Measurements from ENCODE around the gene ING4. TPM values are rescaled to one million over a fixed set of nuclear protein-coding genes. Genes with fewer than 3 reads are reported as not detected.

The ING4 gene
- total RNA-seq, 2 experiments from 2014 or later = 46.9 to 49.3 TPM

- Mint-ChIP-seq H3K27me3 (peaks cover 3% of the 10 kb centered on the region), H3K4me1 (peaks cover 20% of the 10 kb centered on the region), H3K9me3 (peaks cover 20% of the 10 kb centered on the region), H3K36me3 (peaks cover 45% of the 10 kb centered on the region), H3K27ac (no peak overlapping the region), H3K4me3 (no peak overlapping the region)
- ATAC-seq (ENCODE audit: low read depth) (no peak), DNase-seq (no peak)
- POLR2A ChIA-PET = interaction anchor here (1.7 to 1.8 kb wide), 2 partner anchors 8 to 12 kb away, joined by 4 to 5 read pairs; partner anchors contain the start of gene LPAR5
These were observed 19.2 kb downstream of the ING4 start for GRCh38 chr12:6643569-6644256.

GRCh38 chr12:6641131-6641530 is 21.8 kb downstream of the ING4 start:
- DNase-seq = no peak
- H3K4me3 Mint-ChIP-seq = no peak overlapping the region
- H3K27me3 Mint-ChIP-seq = peaks cover 3% of the 10 kb centered on the region
- H3K9me3 Mint-ChIP-seq = peaks cover 17% of the 10 kb centered on the region
- H3K27ac Mint-ChIP-seq = no peak overlapping the region
- POLR2A ChIA-PET = no interaction called here
- H3K4me1 Mint-ChIP-seq = peaks cover 14% of the 10 kb centered on the region
- peaks cover 28% of the 10 kb centered on the region for H3K36me3 Mint-ChIP-seq
- no peak for ATAC-seq (ENCODE audit: low read depth)

DNA sequence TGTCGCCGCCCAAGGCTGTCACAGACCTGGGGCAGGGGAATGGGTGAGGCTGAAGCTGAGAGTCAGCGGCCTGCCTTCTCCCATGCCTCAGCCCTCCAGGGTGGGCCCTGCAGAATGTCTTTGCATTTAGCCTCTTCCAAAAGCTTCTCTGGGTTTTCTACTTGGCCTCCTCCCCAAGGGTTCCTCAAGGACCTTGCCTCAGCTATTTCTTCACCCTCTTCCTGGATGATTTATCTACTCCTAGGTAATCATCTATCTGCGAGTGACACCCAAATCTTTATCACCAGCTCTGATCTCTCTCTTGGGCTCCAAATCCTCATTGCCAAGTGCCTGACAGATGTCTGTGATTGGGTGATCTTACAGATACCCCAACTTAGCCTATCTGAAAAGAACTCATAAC is 22.4 kb downstream of the ING4 start:
- peaks cover 27% of the 10 kb centered on the region for H3K36me3 Mint-ChIP-seq
- H3K9me3 Mint-ChIP-seq = peaks cover 17% of the 10 kb centered on the region
- ATAC-seq (ENCODE audit: low read depth) (no peak), DNase-seq (no peak)
- no peak overlapping the region for H3K4me3 Mint-ChIP-seq
- peaks cover 3% of the 10 kb centered on the region for H3K27me3 Mint-ChIP-seq
- no peak overlapping the region for H3K27ac Mint-ChIP-seq
- H3K4me1 Mint-ChIP-seq = peaks cover 19% of the 10 kb centered on the region
- POLR2A ChIA-PET = no interaction called here

GRCh38 chr12:6639151-6639801 is 23.6 kb downstream of the ING4 start:
- Mint-ChIP-seq H3K27ac (peak overlapping the region; percentile 18), H3K36me3 (peaks cover 16% of the 10 kb centered on the region), H3K27me3 (peaks cover 3% of the 10 kb centered on the region), H3K4me1 (peaks cover 23% of the 10 kb centered on the region), H3K4me3 (no peak overlapping the region), H3K9me3 (peaks cover 11% of the 10 kb centered on the region)
- POLR2A ChIA-PET = no interaction called here
- ATAC-seq (ENCODE audit: low read depth) = no peak
- DNase-seq = no peak

- POLR2A ChIA-PET = no interaction called here
- DNase-seq (no peak), ATAC-seq (ENCODE audit: low read depth) (no peak)
- H3K27me3 Mint-ChIP-seq = peaks cover 3% of the 10 kb centered on the region
- peaks cover 7% of the 10 kb centered on the region for H3K36me3 Mint-ChIP-seq
- H3K27ac Mint-ChIP-seq = peak overlapping the region; percentile 58
- no peak overlapping the region for H3K4me3 Mint-ChIP-seq
- H3K4me1 Mint-ChIP-seq = peaks cover 22% of the 10 kb centered on the region
- peaks cover 6% of the 10 kb centered on the region for H3K9me3 Mint-ChIP-seq
These were observed 24.6 kb downstream of the ING4 start for GRCh38 chr12:6638305-6638704.

DNA sequence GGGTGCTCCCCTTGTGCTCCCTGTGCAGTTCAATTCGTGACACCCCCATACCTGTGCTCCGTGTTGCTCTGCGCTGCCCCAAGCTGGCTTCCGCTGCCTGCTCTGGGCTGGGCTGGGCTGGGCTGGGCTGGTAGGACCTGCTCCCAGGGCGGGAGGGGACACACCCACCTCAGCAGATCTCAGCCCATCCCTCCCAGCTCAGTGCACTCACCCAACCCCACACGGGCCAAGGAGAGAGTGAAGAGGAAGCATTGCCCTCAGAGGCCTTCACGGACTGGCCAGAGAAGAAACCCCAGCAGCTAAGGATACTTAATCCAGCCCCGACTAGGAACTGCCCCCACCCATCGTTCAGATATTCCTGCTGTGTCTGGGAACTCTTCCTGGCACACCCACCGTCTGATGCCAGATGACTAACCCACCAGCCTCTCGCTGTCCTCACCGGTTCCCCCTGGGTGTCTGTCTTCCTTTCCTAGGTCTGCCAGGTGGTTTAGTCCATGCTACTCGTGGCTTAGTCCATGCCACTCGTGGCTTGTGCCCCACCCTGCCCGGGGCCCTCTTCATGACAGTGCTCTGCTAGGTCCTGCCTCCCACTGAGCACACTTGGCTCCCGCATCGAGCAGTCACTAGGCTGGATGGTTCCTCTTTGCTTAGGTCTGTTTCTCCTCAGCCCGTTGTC is 26.9 kb downstream of the ING4 start, which contains the start of gene LPAR5:
TSS of gene LPAR5 (minus strand) at position 104 of the 676 bp plus-strand sequence. CDS start 14,711 bp downstream, outside the sequence.
- Mint-ChIP-seq H3K36me3 (no peaks in the 10 kb centered on the region), H3K4me3 (peak within 1 kb of the TSS; percentile 87), H3K27ac (peak within 1 kb of the TSS; percentile 94), H3K4me1 (peaks cover 45% of the 10 kb centered on the region), H3K27me3 (no peaks in the 10 kb centered on the region), H3K9me3 (no peaks in the 10 kb centered on the region)
- DNase-seq (no peak), ATAC-seq (ENCODE audit: low read depth) (peak; percentile 56)
- POLR2A ChIA-PET = interaction anchor here (0.6 to 2.5 kb wide), 11 partner anchors 8 to 88 kb away, joined by 3 to 13 read pairs (median 5); partner anchors contain the start of genes ACRBP, COPS7A and ZNF384

- Mint-ChIP-seq H3K27ac (peak overlapping the region; percentile 94), H3K27me3 (no peaks in the 10 kb centered on the region), H3K36me3 (no peaks in the 10 kb centered on the region), H3K4me1 (peaks cover 50% of the 10 kb centered on the region), H3K9me3 (no peaks in the 10 kb centered on the region), H3K4me3 (peak overlapping the region; percentile 87)
- ATAC-seq (ENCODE audit: low read depth) (peak; percentile 53), DNase-seq (peak; percentile 62)
- POLR2A ChIA-PET = interaction anchor here (0.6 to 2.5 kb wide), 11 partner anchors 8 to 88 kb away, joined by 3 to 13 read pairs (median 5); partner anchors contain the start of genes ACRBP, COPS7A and ZNF384
These were observed 27.5 kb downstream of the ING4 start for GRCh38 chr12:6635375-6635855.

DNA sequence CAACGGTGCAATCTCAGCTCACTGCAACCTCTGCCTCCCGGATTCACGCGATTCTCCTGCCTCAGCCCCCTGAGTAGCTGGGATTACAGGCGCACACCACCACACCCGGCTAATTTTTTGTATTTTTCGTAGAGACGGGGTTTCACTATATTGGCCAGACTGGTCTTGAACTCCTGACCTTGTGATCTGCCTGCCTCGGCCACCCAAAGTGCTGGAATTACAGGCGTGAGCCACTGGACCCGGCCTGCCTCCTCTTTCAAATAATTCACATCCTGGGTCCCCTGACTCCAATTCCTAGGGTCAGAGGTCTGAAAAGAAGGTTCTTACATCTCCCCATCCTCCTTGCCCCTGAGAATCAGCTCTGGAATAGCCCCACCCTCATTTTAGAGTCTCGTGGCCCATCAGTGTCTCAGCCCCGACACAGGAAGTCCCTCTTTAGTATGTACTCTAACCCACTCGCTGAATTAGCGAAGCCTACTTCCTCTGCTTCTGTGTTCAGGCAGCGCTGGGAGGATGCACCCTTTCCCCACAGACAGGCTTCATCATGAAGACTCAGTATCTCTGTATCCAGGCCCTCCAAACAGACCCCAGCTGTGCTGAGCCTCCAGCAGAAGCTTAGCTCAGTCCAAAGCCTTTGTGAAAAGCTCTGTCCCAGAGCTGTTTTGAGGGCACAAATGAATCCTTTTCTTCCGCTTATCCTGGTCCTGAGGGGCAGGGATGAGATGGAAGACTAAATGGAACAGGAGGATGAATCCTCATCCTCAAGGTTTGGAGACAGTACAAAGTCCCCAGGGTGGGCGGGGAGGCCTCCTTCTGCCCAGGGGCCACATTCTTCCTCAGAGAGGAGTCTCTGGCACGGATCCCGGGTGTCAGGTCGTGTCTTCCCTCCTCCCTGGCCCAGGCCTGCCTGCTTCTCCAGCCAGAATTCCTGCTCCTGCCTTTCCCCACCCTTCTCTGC is 30.6 kb downstream of the ING4 start:
- DNase-seq = peak; percentile 54
- peak overlapping the region; percentile 89 for H3K4me3 Mint-ChIP-seq

DNA sequence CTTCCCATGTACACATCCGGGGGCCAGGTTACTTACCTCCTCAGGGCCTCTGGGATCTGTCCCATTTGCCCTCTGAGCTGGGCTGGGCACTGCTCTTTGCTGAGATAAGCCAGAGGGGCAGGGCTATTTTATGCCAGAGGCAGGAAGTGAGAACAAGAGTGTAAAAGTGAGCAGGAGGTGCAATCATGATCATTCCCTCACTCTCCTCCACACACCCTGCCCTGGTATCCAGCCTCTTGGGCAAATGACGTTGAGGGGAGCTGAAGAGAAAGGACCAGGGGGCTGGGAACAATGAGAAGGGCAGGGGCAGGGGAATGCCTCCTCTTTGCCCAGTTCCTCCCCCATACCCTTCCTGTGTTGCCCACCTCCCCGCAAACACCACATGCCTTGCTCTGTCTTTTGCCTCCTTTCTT is 31.4 kb downstream of the ING4 start:
- Mint-ChIP-seq H3K27ac (peak overlapping the region; percentile 99), H3K36me3 (no peaks in the 10 kb centered on the region), H3K4me3 (peak overlapping the region; percentile 89), H3K27me3 (no peaks in the 10 kb centered on the region), H3K4me1 (peaks cover 62% of the 10 kb centered on the region), H3K9me3 (no peaks in the 10 kb centered on the region)
- DNase-seq (peak; percentile 50), ATAC-seq (ENCODE audit: low read depth) (peak; percentile 24)
- POLR2A ChIA-PET = interaction anchor here (0.6 to 3.9 kb wide), 15 partner anchors 11 to 312 kb away, joined by 3 to 28 read pairs (median 4); partner anchors contain the start of genes C12orf57, GAPDH, RNU7-1 and USP5

More for the DNA sequence above, 30.6 kb downstream of the ING4 start:
- Mint-ChIP-seq H3K36me3 (no peaks in the 10 kb centered on the region), H3K27ac (peak overlapping the region; percentile 99), H3K27me3 (no peaks in the 10 kb centered on the region), H3K9me3 (no peaks in the 10 kb centered on the region), H3K4me1 (peaks cover 57% of the 10 kb centered on the region)
- POLR2A ChIA-PET = interaction anchor here (0.5 to 3.9 kb wide), 17 partner anchors 12 to 1672 kb away, joined by 3 to 28 read pairs (median 4); partner anchors contain the start of genes C12orf57, GAPDH, RNU7-1 and USP5
- ATAC-seq (ENCODE audit: low read depth) = peak; percentile 79

- peak overlapping the region; percentile 99 for H3K27ac Mint-ChIP-seq
- peak overlapping the region; percentile 89 for H3K4me3 Mint-ChIP-seq
- ATAC-seq (ENCODE audit: low read depth) (no peak), DNase-seq (no peak)
- H3K36me3 Mint-ChIP-seq = no peaks in the 10 kb centered on the region
- H3K27me3 Mint-ChIP-seq = no peaks in the 10 kb centered on the region
- POLR2A ChIA-PET = interaction anchor here (0.7 to 3.9 kb wide), 4 partner anchors 16 to 242 kb away, joined by 3 to 28 read pairs (median 17); partner anchors contain the start of genes SPSB2 and ZNF384
- peaks cover 58% of the 10 kb centered on the region for H3K4me1 Mint-ChIP-seq
- H3K9me3 Mint-ChIP-seq = no peaks in the 10 kb centered on the region
These were observed 32.2 kb downstream of the ING4 start for GRCh38 chr12:6630736-6631135.

DNA sequence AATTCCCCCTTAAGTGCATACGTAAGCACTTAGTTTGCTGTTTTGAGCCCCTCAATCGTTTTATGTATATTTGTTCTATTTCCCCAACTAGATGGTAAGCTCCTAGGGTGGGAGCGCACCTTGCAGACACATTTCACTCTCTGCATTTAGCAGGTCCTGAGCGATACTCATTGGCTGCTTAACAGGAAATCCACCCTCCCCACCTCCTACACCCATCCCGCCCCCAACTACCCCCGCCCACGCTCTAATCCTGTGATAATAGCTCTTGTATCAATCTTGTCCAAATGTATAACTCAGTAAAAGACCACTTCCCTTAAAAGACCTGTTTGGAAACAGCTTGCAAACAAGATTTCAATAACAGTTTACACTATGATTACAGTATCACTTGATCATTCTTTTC is 35.3 kb downstream of the ING4 start:
- no peaks in the 10 kb centered on the region for H3K9me3 Mint-ChIP-seq
- DNase-seq = no peak
- peaks cover 40% of the 10 kb centered on the region for H3K4me1 Mint-ChIP-seq
- H3K4me3 Mint-ChIP-seq = peak overlapping the region; percentile 91
- ATAC-seq (ENCODE audit: low read depth) = peak; percentile 69
- H3K36me3 Mint-ChIP-seq = no peaks in the 10 kb centered on the region
- peak overlapping the region; percentile 87 for H3K27ac Mint-ChIP-seq
- POLR2A ChIA-PET = interaction anchor here (0.8 to 3.0 kb wide), 9 partner anchors 8 to 157 kb away, joined by 3 to 10 read pairs (median 4); partner anchors contain the start of genes LPAR5, MLF2 and VAMP1
- H3K27me3 Mint-ChIP-seq = no peaks in the 10 kb centered on the region

Data from activated naive CD8-positive, alpha-beta T cell treated with anti-CD3 and anti-CD28 coated beads, Interleukin-2, amount 10 ng/mL, durations not matched to agents 7 days and 5 days (primary cell).